Activated CD4-positive, alpha-beta T cell treated with anti-CD3 and anti-CD28 coated beads for 48 hours (primary cell): ENCODE measurements around the gene NKD2.
"Not testable (repeated sequence)": the region's sequence is repeated elsewhere in the genome, so short reads cannot be mapped to it uniquely, and the experiment has no call there.

Experiments
- DNase-seq: peaks from one replicate; pipeline ENCODE4 v3.0.0-alpha.2; 2020

Gene NKD2

DNA sequence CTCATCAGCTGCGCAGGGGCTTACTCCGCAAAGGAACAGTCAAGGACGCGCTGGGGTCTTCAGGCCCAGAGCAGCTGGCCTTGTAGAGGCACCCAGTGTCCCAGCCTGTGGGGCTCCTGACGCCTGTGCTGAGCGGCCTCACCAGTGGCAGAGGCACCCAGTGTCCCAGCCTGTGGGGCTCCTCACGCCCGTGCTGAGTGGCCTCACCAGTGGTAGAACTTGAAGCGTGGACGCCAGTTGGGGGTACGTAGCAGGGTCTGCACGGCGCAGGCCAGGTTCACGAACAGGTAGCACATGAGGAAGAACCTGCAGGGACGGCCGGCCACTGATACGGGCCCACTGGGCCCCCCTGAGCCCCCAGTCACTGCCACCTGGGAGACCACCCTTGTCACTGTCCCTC, 67.3 kb downstream of the NKD2 start:
- no peak for DNase-seq

DNA sequence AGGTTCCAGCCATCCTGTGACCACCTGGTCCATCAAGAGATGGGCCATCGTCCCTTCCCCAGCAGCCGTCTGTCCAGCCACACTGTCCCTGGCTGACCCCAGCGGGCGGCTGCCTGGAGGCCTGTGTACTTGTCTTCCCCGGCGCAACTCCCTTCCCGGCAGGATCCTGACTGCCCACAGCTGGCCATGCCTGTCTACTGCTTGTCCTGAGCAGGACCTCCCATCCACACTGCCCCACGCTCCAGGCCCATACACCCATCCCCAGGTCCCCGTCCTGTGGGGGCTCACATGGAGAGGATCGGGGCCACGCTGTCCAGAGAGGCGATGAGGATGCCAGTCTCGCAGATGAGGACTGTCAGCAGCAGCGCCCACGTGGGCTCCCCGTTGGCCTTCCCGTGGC, 67.8 kb downstream of the NKD2 start:
- DNase-seq, result no peak

DNA sequence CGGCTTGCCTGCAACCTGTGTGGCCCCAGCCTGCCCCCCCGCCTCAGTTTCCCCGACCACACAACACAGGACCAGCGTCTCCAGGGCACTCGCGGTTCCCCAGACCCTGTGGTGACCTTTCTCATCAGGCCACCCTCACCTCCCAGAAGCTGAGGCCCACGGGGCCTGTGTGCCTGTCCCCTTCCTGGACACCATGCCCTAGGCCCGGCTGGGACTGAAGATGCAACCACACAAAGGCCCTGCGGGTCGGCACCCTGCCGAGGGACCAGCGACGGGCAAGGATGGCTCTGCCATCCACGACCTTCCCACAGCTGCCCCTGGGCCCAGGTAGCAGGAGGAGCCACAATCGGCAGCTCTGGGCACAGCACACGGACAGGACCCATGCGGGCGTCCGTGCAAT, 68.4 kb downstream of the NKD2 start:
- no peak for DNase-seq

DNA sequence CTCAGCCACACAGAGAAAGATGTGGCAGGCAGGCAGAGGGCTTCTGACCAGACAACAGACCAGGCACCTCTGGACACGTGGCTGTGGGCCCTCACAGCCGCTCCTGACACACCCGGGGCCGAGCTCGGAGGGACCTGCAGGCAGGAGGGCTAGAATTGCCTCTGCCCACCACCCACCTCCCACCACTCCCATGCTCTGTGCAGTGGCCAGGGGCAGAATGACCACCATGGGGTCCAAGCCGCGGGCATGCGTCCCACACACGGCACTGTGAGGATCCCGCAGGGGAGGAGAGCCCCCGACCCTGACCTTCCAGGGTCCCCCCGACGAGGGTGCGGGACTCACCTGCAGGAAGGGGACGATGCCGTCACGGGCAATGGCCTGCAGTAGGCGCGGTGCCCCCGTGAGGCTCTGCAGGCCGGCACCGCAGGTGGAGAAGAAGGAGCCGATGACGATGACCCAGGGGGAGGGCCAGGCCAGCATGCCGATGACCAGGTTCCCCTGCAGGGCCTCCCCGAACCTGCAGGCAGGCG, 69.0 kb downstream of the NKD2 start:
- no peak for DNase-seq

DNA sequence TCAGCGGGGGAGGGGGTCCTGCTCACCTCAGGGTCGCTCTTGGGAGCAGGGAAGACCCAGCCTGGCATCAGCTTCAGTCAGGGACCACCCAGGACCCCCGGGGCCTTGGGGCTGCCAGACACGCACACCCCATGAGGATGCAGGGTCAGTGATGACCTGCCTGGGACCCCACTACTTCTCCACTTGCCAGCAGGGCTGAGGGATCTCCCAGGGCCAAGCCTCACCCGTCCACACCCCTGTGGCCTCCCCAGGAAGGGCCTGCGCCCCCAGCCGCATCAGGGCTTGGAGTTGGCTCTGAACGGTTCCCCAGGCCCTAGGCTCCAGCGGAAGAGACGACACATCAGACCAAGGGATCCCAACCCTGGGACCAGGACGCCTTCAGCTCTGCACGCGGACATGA, 69.6 kb downstream of the NKD2 start:
- no peak for DNase-seq

DNA sequence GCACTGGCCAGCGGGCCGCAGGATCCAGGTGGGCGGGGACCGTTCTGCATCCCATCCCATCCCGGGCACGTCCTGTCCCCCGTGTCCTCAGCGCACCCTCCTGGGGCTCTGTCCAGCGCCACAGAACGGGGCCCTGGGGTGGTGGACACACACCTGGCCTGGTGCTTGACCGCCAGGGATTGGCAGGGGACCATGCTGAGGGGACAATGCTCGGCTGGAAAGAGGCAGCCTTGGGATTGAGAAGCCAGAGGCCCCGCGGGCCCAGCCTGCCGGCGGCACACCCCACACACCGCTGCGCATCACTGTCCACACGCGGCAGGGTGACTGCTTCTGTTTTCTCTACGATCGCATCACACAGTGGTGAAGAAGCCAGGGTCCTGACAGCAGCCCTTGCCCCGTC, 70.2 kb downstream of the NKD2 start:
- no peak for DNase-seq

DNA sequence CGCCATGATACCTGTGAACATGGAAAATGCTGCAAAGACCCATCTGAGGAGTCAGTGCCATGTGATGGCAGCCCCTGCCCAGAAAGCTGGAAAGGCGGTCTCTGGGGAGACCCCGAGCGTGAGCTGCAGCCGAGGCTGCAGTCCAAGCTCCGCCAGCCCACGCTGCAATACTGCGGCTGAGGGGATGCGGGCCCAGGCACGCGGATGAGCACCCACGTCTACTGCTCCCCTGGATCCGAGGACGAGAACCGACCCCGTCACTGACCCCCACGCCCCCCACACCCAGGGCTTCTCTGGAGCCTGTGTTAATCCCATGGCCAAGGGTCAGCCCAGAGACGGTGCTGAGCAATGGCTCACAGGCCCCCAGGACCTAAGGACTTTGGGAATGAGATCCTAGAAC, 70.9 kb downstream of the NKD2 start:
- DNase-seq, result no peak

DNA sequence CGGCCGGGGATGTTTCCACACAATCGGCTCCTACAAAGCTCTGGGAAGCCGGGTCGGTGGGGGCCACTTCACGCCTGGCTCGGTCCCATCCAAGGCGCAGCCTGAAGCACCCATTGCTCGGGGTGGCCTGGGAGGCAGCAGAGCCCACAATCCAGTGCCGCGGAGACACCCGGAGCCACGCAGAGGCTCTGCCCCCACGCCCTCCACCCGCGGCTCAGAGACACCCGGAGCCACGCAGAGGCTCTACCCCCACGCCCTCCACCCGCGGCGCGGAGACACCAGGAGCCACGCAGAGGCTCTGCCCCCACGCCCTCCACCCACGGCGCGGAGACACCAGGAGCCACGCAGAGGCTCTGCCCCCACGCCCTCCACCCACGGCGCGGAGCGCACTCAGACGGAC, 71.4 kb downstream of the NKD2 start:
- DNase-seq, result no peak

DNA sequence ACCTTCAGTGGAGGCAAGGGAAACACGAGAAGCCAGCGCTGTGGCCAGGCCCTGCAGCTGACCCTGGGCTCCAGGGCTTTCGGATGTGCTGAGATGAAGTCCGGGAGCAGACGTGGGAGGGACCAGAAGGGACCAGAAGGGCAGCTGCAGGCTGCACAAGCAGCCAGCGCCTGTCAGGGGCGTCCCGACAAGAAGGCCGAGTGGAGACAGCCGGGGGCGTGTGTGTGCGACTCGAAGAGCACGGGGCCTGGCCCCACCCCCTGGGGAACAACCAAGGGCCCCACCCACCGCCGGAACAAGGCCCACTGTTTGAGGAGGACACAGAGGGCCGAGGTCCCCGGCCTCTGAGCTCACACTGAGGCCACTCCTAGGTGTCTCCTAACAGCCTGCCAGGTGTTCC, 71.8 kb downstream of the NKD2 start:
- no peak for DNase-seq

DNA sequence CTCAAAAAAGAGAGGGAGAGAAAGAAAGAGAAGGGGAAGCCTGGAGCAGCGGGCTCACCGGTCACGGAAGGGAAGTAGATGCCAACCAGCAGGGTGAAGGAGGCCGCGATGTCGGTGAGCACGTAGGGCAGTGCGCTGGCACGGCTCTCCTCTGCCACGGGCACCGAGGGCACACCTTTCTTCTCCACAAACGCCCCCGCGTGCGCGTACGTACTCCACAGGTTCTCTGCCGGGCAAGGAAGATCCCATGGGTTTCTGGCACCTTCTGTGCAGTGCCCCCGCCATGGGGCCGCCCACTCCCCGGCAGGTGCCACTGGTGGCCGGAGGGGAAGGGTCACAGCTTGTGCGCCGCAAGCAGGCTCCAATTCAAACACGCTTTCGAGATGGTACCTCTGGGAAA, 72.9 kb downstream of the NKD2 start:
- no peak for DNase-seq

DNA sequence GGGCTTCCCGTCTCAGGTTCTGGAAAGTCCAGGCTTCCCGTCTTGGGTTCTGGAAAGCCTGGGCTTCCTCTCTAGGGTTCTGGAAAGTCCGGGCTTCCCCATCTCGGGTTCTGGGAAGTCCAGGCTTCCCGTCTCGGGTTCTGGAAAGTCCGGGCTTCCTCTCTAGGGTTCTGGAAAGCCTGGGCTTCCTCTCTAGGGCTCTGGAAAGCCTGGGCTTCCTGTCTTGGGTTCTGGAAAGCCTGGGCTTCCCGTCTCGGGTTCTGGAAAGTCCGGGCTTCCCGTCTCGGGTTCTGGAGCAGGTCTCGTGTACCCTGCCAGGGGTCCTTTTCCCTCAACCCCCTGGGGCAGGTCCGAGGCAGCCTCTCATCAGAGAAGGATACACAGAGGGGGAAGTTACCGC, 74.4 kb downstream of the NKD2 start:
- DNase-seq, result not testable (repeated sequence)

DNA sequence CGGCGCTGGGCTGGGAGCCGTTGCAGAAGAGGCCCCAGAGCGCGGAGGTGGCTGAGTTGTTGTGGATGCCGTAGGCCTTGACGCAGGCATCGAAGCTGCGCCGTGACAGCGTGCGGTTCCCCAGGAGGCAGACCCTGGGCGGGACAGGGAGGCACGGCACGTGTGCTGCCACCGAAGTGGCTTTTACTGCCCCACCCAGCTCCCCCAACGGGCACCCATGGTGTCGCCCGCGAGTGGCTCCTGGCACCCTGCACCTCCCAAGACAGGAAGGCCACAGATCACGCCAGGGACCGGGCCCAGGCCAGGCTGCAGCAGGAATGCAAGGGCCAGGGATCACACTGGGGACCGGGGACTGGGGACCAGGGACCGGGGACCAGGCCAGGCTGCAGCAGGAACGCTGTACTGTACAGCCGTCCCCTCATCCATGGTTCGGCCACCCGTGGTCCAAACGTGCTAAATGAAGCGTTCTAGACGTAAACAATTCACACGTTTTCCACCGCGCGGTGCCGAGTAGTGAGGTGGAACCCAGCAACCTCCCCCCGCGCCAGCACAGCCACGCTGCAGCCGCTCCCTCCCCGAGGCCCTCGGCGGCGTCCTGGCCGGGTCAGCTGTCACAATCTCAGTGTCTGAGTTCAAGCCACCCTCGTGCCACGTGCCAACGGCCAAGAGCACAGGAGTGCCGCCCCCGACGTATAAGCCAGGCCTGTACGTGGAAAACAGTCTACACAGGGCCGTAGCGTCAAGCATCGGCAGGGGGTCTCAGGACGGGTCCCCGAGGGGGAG, 75.4 kb downstream of the NKD2 start:
- DNase-seq, result no peak

DNA sequence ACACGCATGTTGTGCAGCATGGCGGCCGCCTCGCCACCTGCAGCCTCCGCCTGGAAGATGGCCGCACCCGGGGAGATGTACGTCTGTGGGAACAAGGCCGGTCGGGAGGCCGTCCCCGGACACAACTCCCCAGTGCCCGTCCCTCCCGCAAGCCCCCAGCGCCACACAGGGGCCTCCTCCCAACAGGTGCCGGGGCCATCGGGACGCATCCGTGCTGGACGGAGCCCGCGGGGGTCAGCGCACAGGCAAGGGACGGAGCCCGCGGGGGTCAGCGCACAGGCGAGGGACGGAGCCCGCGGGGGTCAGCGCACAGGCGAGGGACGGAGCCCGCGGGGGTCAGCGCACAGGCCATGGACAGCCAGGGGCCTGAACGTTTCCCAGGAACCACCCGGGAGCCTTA, 76.8 kb downstream of the NKD2 start:
- no peak for DNase-seq

DNA sequence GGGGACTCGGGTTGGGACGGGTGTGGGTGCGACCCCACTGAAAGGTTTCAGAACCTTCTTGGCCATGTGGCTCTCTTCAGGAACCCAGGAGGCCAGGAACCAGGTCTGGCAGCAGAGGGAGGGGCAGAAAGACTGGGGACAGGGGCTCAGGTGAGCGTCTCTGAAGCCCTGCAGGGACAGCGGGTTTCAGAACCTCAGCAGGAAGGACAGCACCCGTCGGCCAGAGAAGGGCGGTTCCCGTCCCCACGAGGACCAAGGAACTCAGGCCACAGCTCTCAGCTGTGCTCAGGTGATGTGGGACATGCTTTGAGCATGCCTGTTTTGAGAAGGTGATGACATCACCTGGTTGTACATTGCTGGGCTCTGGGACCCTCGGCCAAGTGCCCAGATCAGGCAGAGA, 77.5 kb downstream of the NKD2 start:
- no peak for DNase-seq

DNA sequence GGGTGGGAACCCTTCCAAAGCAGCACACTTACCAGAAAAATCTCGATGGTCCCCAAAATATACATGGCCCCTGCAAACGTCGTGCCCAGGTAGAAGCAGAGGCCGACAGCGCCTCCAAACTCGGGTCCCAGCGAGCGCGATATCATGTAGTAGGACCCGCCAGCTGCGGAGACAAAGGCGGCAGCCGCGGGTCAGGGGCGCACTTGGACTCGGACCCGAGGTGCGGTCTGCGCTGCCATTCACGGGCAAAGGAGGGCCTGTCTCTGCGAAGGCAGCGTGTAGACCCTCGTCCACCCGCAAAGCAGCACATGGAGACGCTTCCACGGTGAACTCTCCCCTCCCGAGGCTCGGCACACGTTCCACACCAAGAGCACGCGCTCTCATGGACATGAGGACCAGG, 78.3 kb downstream of the NKD2 start:
- DNase-seq, result no peak

DNA sequence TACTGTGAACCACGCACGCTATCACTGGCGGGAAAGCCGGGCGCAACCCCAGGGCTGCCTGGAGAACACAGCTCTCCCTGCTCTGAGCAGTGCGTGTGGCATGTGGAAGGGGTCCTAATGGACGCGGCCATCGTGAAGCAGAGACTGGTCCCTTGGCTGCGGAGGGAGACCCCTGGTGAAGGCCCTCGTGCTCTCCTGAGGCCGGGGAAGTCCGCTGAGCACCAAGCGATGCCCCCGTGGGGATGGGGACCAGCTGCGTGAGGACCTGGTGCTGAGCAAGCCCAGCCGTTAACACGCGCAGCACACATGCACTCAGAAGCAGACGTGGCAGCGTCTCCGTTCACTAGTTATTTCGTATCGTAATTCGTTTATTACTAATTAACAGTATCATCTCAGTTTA, 78.8 kb downstream of the NKD2 start:
- no peak for DNase-seq

DNA sequence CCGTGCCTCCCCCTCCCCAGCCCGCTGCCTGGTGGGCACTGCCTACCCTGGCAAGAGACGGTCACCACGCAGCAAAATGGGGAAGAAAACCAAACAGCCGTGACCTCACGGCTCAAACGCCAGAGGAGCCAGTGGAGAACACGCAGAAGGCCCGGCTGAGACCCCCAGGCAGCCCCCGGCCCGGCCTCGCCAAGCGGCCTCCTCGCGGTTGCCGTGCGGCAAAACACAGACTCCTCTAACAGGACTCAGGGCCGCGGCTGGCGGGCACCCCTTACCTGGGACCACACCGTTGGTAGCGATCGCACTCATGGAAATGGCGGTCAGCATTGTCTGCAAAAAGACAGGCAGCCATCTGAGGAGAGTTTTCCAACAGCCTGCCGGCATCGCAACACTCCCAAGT, 79.4 kb downstream of the NKD2 start:
- DNase-seq, result no peak
